Thyroid gland (tissue), 4 donors: ENCODE measurements around the gene PCARE. TPM values are rescaled to one million over a fixed set of nuclear protein-coding genes. Genes with fewer than 3 reads are reported as not detected.
"Not testable (repeated sequence)": the region's sequence is repeated elsewhere in the genome, so short reads cannot be mapped to it uniquely, and the experiment has no call there.

Source experiments
- DNase-seq, 2 donors: peaks; one replicate each; pipeline ENCODE4 v3.0.0-alpha.2; 2019
- H3K27ac ChIP-seq, 3 donors: fragments of 200-600 bp; sonication (generic); 1 replicate in 2 of 3; 2 replicates in 1 of 3; pipeline ENCODE4 v1.5.1; 2016 to 2019; ENCODE audit warnings: mild to moderate bottlenecking in 1 of 3, moderate library complexity in 1 of 3
- H3K27me3 ChIP-seq: fragments of 200-600 bp; sonication (generic); one replicate; pipeline ENCODE4 v1.5.1; 2019
- H3K36me3 ChIP-seq, 2 donors: fragments of 200-600 bp; sonication (generic); one replicate each; pipeline ENCODE4 v1.5.1; 2016 to 2019
- H3K4me1 ChIP-seq, 2 donors: fragments of 200-600 bp; sonication (generic); one replicate each; pipeline ENCODE4 v1.5.1; 2017 to 2019
- H3K4me3 ChIP-seq, 3 donors: fragments of 200-600 bp; sonication (generic); replicated peaks in 1 of 3; 1 replicate in 2 of 3; 2 replicates in 1 of 3; pipeline ENCODE4 v1.5.1; 2016; ENCODE audit warnings: mild to moderate bottlenecking in 1 of 3
- H3K9me3 ChIP-seq: fragments of 200-600 bp; sonication (generic); one replicate; pipeline ENCODE4 v1.5.1; 2017
- POLR2A ChIP-seq, 2 donors: fragments of 450-650 bp; IDR thresholded peaks; one replicate each; pipeline ENCODE4 v1.6.1; 2017; ENCODE audit warnings: antibody characterized with exemption in 2 of 2, mild to moderate bottlenecking in 2 of 2, moderate library complexity in 1 of 2
- WGBS, 2 donors: methylation state at CpG; one replicate each; pipeline ENCODE4 v1.1.5; 2017; 5-methylcytosine and 5-hydroxymethylcytosine counted together
- intact Hi-C: fragments of 100-400 bp; cut with DNase I; formaldehyde crosslinking; loops from one replicate; pipeline ENCODE4 v1.15.1; 2023
- total RNA-seq, 4 donors: library from RNA; depleted of rRNA; stranded (reverse); fragments of >200 nt; gene quantifications; one replicate each; pipeline ENCODE4 v1.2.3, GENCODE V29; 2016
- TF ChIP-seq, protein P1 (sequence below), 6 experiments: fragments of 200-600 bp in 3 of 6; fragments of 450-650 bp in 3 of 6; sonication (generic) in 3 of 6; IDR thresholded peaks; one replicate each; pipeline ENCODE4 v1.5.1; 2016 to 2019; ENCODE audit warnings: antibody characterized with exemption in 6 of 6, mild to moderate bottlenecking in 2 of 6, inconsistent platforms in 1 of 6, moderate library complexity in 1 of 6

The PCARE gene
- total RNA-seq, 4 donors from 2014 or later, result 0.11 TPM; not detected in 3

DNA sequence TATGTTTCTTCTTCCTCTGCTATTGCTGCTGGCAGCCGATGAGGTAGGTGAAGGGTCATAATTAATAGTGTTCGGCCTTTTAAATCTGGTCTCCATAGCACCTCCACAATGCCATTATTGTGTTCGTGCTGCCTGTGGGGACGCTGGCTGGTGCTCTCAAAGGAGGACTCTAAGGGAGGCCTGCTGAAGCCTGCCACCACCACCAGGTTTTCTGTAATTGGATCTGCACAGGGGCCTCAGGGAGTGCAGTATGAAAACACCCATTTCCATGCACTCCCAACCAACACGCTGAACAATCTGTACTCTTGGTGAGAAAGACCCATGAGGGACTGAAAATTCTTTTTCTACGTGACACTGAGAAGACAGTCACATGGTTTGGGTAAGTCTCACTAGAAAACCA, 23.2 kb upstream of the PCARE start:
- H3K4me3 ChIP-seq, result no peak overlapping the region

DNA sequence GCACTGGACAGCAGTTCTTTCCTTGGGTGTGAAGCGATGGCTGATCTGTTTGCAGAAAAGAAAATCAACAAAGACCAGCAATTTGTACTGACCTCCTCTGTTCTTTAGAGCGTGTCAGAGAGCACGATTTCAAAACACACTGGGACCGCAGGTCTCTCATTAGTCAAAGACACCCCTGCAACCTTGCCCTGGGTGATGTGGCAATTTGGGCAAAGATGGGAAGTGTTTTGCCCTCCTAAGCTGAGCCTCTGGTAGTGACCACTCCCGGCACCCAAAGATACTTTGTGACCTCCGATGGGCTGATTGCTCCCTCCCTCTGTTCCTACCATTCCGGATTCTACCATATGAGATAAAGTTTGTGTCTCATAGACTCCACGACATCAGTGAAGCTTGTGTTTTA, 22.6 kb upstream of the PCARE start:
- H3K36me3 ChIP-seq, result no peaks in the 10 kb centered on the region
- H3K27ac ChIP-seq, result no peak overlapping the region
- H3K4me1 ChIP-seq, result no peaks in the 10 kb centered on the region
- H3K9me3 ChIP-seq, result no peaks in the 10 kb centered on the region
- no peak for DNase-seq
- TF ChIP-seq, protein P1, sequence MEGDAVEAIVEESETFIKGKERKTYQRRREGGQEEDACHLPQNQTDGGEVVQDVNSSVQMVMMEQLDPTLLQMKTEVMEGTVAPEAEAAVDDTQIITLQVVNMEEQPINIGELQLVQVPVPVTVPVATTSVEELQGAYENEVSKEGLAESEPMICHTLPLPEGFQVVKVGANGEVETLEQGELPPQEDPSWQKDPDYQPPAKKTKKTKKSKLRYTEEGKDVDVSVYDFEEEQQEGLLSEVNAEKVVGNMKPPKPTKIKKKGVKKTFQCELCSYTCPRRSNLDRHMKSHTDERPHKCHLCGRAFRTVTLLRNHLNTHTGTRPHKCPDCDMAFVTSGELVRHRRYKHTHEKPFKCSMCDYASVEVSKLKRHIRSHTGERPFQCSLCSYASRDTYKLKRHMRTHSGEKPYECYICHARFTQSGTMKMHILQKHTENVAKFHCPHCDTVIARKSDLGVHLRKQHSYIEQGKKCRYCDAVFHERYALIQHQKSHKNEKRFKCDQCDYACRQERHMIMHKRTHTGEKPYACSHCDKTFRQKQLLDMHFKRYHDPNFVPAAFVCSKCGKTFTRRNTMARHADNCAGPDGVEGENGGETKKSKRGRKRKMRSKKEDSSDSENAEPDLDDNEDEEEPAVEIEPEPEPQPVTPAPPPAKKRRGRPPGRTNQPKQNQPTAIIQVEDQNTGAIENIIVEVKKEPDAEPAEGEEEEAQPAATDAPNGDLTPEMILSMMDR (IDR thresholded peaks at IDR 0.05), result no peak
- TF ChIP-seq POLR2A (IDR thresholded peaks at IDR 0.05), result no peak
- no peaks in the 10 kb centered on the region for H3K27me3 ChIP-seq
- WGBS, 2 donors, result 72 to 75% methylated on average over 8 of the region's 8 CpGs
- intact Hi-C loops, result no loop called here
- no peak overlapping the region for H3K4me3 ChIP-seq

More for the DNA sequence above, 23.2 kb upstream of the PCARE start:
- intact Hi-C loops, result no loop called here
- Histone ChIP-seq H3K36me3 (no peaks in the 10 kb centered on the region), H3K27ac (no peak overlapping the region), H3K27me3 (no peaks in the 10 kb centered on the region), H3K9me3 (no peaks in the 10 kb centered on the region), H3K4me1 (no peaks in the 10 kb centered on the region)
- TF ChIP-seq, protein P1 (IDR thresholded peaks at IDR 0.05), result no peak
- no peak for TF ChIP-seq POLR2A (IDR thresholded peaks at IDR 0.05)
- no peak for DNase-seq
- 76 to 89% methylated on average over 6 of the region's 6 CpGs for WGBS, 2 donors

DNA sequence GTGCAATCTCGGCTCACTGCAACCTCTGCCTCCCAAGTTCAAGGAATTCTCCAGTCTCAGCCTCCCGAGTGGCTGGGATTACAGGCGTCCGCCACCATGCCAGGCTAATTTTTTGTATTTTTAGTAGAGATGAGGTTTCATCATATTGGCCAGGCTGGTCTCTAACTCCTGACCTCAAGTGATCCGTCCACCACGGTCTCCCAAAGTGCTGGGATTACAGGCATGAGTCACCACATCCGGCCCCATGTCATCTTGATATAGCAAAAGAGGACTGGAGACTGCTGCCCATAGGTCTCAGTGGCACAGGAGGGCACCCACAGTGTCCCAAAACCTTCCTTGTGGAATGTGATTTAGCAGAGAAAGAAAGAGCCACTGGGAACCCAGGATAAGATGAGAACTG, 16.0 kb upstream of the PCARE start:
- H3K27ac ChIP-seq, intact Hi-C loops: not testable (repeated sequence)
- WGBS, 2 donors, result 92 to 95% methylated on average over 7 of the region's 7 CpGs

DNA sequence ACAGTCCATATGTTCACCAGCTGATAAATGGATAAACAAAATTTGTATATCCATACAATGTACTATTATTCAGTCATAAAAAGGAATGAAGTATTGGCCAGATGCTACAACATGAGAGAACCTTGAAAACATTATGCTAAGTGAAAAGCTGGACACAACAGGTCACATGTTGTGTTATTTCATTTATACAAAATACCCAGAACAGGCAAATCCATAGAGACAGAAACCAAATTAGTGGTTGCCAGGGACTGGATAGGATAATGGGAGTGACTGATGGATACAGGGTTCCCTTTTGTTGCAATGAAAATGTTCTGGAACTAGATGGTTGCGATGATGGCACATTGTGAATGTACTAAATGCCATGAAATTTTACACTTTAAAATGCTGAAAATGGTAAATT, 10.2 kb upstream of the PCARE start:
- H3K4me1 ChIP-seq, result no peaks in the 10 kb centered on the region
- no peak for DNase-seq
- TF ChIP-seq, protein P1 (IDR thresholded peaks at IDR 0.05), result no peak
- no peak for TF ChIP-seq POLR2A (IDR thresholded peaks at IDR 0.05)
- 98% methylated on average over 1 of the region's 1 CpG for WGBS, 2 donors
- no peaks in the 10 kb centered on the region for H3K36me3 ChIP-seq
- H3K27ac ChIP-seq, result no peak overlapping the region
- H3K4me3 ChIP-seq, result no peak overlapping the region
- no peaks in the 10 kb centered on the region for H3K27me3 ChIP-seq
- intact Hi-C loops, result no loop called here
- no peaks in the 10 kb centered on the region for H3K9me3 ChIP-seq

More for the DNA sequence above, 16.0 kb upstream of the PCARE start:
- H3K36me3 ChIP-seq, DNase-seq, H3K9me3 ChIP-seq, H3K4me1 ChIP-seq, H3K4me3 ChIP-seq, H3K27me3 ChIP-seq: not testable (repeated sequence)

DNA sequence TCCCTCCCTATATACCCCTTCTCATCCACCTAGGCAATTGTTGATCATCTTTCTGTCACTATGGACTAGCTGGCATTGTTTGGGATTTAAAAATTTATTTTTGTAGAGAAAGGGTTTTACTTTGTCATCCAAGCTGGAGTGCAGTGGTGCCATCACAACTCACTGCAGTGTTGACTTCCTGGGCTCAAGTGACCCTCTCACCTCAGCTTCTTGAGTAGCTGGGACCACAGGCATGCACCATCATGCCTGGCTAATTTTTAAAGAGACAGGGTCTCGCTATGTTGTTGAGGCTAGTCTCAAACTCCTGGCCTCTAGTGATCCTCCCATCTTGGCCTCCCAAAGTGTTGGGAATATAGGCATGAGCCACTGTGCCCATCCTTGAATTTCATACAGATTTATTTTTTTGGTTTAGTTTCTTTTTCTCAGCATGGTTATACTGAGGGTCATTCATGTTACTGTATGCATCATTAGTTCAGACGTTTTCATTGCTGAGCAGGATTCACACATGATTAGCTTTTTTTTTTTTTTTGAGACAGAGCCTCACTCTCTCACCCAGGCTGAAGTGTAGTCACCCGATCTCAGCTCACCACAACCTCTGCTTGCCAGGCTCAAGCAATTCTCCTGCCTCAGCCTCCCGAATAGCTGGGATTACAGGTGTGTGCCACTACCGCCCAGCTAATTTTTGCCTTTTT, 8.6 kb upstream of the PCARE start:
- TF ChIP-seq, protein P1 (IDR thresholded peaks at IDR 0.05), result no peak
- TF ChIP-seq POLR2A (IDR thresholded peaks at IDR 0.05), result no peak
- no peak overlapping the region for H3K27ac ChIP-seq
- intact Hi-C loops, result no loop called here
- H3K4me1 ChIP-seq, result no peaks in the 10 kb centered on the region
- no peak overlapping the region for H3K4me3 ChIP-seq
- H3K27me3 ChIP-seq, result no peaks in the 10 kb centered on the region
- no peak for DNase-seq
- H3K36me3 ChIP-seq, result no peaks in the 10 kb centered on the region
- 71 to 74% methylated on average over 5 of the region's 5 CpGs for WGBS, 2 donors
- no peaks in the 10 kb centered on the region for H3K9me3 ChIP-seq
